WTC11 (cell line): ENCODE data around the gene ZGPAT. TPM values are rescaled to one million over a fixed set of nuclear protein-coding genes. Genes with fewer than 3 reads are reported as not detected.

Experiments used
- ATAC-seq: fragments of 200-7000 bp; cut with Tn5 transposase; 2 replicates; pipeline ENCODE4 v1.10.0; 2021; ENCODE audit warnings: mild to moderate bottlenecking, moderate library complexity
- CTCF ChIA-PET: fragments of 300-600 bp; sonication (Branson Sonifier 250); formaldehyde crosslinking; loops from one replicate; lab custom pipeline; 2021; ENCODE audit warnings: antibody characterized with exemption; lab: Charles Lee
- POLR2A ChIA-PET: fragments of 350-600 bp; sonication (Branson Sonifier 250); formaldehyde crosslinking; loops from one replicate; lab custom pipeline; 2021; ENCODE audit warnings: antibody characterized with exemption; lab: Charles Lee
- DNase-seq: peaks from one replicate; pipeline ENCODE4 v3.0.0; 2021; ENCODE audit warnings: low spot score
- H3K27ac Mint-ChIP-seq: 2 replicates; pipeline ENCODE4 v1.8.0; 2021; ENCODE audit warnings: mixed read lengths
- H3K27me3 Mint-ChIP-seq: 2 replicates; pipeline ENCODE4 v1.8.0; 2021; ENCODE audit warnings: low read depth, mild to moderate bottlenecking, moderate library complexity, mixed read lengths
- H3K36me3 Mint-ChIP-seq: 2 replicates; pipeline ENCODE4 v1.8.0; 2021; ENCODE audit warnings: mixed read lengths
- H3K4me1 Mint-ChIP-seq: 2 replicates; pipeline ENCODE4 v1.8.0; 2022; ENCODE audit warnings: mixed read lengths
- H3K4me3 Mint-ChIP-seq: 2 replicates; pipeline ENCODE4 v1.8.0; 2021; ENCODE audit warnings: mild to moderate bottlenecking, moderate library complexity, mixed read lengths
- H3K9me3 Mint-ChIP-seq: 2 replicates; pipeline ENCODE4 v1.8.0; 2021; ENCODE audit warnings: mixed read lengths
- AR ChIP-seq: fragments of 250-450 bp; sonication (Bioruptor Pico); IDR thresholded peaks from 2 replicates; pipeline ENCODE4 v1.9.0; 2021; ENCODE audit warnings: mild to moderate bottlenecking
- CBFB ChIP-seq: sonication (generic); formaldehyde crosslinking; IDR thresholded peaks from 2 replicates; pipeline ENCODE4 v1.8.1; 2022; ENCODE audit warnings: mild to moderate bottlenecking, low read depth, missing genetic modification reagents
- E2F4 ChIP-seq: sonication (generic); formaldehyde crosslinking; IDR thresholded peaks from 2 replicates; pipeline ENCODE4 v1.8.1; 2022; ENCODE audit warnings: low read depth, mild to moderate bottlenecking, moderate library complexity, missing genetic modification reagents, borderline replicate concordance
- FOXP4 ChIP-seq: sonication (generic); formaldehyde crosslinking; IDR thresholded peaks from 2 replicates; pipeline ENCODE4 v1.8.0; 2022; ENCODE audit warnings: mild to moderate bottlenecking, missing genetic modification reagents
- NR1H2 ChIP-seq: sonication (generic); formaldehyde crosslinking; IDR thresholded peaks from 2 replicates; pipeline ENCODE4 v1.9.0; 2021; ENCODE audit warnings: mild to moderate bottlenecking, moderate library complexity, missing genetic modification reagents
- NR2C2 ChIP-seq: sonication (generic); formaldehyde crosslinking; IDR thresholded peaks from 2 replicates; pipeline ENCODE4 v1.8.0; 2022; ENCODE audit warnings: mild to moderate bottlenecking, missing genetic modification reagents
- ZBTB43 ChIP-seq: sonication (generic); formaldehyde crosslinking; IDR thresholded peaks from 2 replicates; pipeline ENCODE4 v1.8.1; 2023; ENCODE audit warnings: mild to moderate bottlenecking, missing genetic modification reagents
- ZNF121 ChIP-seq: sonication (generic); formaldehyde crosslinking; IDR thresholded peaks from 2 replicates; pipeline ENCODE4 v1.8.0; 2023; ENCODE audit warnings: missing genetic modification reagents
- ZNF423 ChIP-seq: fragments of 250-450 bp; sonication (Bioruptor Pico); IDR thresholded peaks from 2 replicates; pipeline ENCODE4 v2.1.2; 2022; ENCODE audit warnings: mild to moderate bottlenecking, moderate library complexity
- ZSCAN18 ChIP-seq: fragments of 250-450 bp; sonication (Bioruptor Pico); IDR thresholded peaks from 2 replicates; pipeline ENCODE4 v2.1.2; 2022; ENCODE audit warnings: mild to moderate bottlenecking, moderate library complexity
- total RNA-seq: library from RNA; stranded (reverse); gene quantifications from 3 replicates; pipeline ENCODE4 v1.2.3, GENCODE V29; 2021
- TF ChIP-seq, protein P1 (sequence below): sonication (generic); formaldehyde crosslinking; conservative IDR thresholded peaks from 2 replicates; pipeline ENCODE4 v1.8.1; 2023; ENCODE audit warnings: mild to moderate bottlenecking, low read depth, missing genetic modification reagents, moderate library complexity
- TF ChIP-seq, protein P2 (sequence below): sonication (generic); formaldehyde crosslinking; IDR thresholded peaks from 2 replicates; pipeline ENCODE4 v1.8.0; 2023; ENCODE audit warnings: missing genetic modification reagents, mild to moderate bottlenecking, borderline replicate concordance

Gene ZGPAT
- total RNA-seq, 1 experiment from 2014 or later: 28.3 TPM

DNA sequence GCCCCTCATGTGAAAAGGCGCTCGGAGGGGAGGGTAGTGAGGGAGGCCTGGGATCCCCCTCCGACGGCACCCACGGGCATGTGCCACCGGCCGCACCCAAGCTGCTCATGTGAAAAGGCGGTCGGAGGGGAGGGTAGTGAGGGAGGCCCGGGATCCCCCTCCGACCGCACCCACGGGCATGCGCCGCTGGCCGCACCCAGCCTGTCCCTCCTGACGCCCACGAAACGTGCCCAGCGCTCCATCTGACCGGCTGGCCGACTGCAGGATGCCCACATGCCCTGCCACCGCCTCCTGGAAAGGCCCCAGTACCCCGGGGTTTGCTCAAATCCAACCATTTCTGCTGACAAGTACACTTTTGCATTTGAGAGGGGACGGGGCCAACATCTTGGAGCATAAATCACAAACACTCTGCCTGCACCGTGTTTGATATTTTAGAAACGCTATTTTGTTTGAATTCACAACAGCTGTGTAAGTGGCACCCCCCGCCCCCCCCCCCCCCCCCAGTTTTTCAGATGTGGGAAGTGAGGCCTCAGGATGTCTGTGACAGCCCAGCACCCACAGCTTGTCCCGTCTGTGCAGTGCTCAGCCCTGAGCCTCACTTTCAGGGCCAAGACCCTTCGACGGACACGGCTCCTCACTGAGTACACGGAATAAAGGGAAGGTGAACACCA, 65.9 kb downstream of the ZGPAT start (continued):
- no peak for TF ChIP-seq NR2C2 (CRISPR knock-in tag)
- TF ChIP-seq NR1H2 (CRISPR knock-in tag): no peak
- TF ChIP-seq FOXP4 (CRISPR knock-in tag): no peak
- TF ChIP-seq CBFB (CRISPR knock-in tag): no peak
- no peak for TF ChIP-seq AR (CRISPR knock-in tag)

DNA sequence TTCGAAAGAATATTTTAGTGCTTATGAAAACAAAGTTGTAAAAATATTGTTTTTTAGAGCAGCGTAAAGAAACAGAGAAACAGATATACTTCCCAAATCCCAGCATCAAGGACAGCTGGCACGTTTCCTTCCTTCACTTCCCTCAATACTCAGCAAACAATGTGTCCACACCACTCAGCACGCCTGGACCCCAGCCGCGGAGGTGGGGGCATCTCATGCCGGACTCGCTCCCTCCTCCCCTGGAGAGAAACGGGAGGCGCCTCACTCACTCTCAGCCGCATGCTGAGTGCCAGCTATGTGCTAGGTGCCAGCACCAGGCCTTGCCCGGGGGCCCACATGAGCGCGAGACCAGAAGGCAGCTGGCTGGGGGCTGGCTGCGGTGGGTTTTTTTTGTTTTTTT, 66.5 kb downstream of the ZGPAT start:
- ATAC-seq (no peak), DNase-seq (no peak)
- Mint-ChIP-seq H3K4me1 (peaks cover 14% of the 10 kb centered on the region), H3K9me3 (peaks cover 17% of the 10 kb centered on the region), H3K36me3 (peaks cover 16% of the 10 kb centered on the region), H3K27me3 (peaks cover 4% of the 10 kb centered on the region; the same call in 1 of the 2 replicates), H3K27ac (no peak overlapping the region), H3K4me3 (no peak overlapping the region)
- no peak for TF ChIP-seq ZSCAN18
- TF ChIP-seq, protein P1, sequence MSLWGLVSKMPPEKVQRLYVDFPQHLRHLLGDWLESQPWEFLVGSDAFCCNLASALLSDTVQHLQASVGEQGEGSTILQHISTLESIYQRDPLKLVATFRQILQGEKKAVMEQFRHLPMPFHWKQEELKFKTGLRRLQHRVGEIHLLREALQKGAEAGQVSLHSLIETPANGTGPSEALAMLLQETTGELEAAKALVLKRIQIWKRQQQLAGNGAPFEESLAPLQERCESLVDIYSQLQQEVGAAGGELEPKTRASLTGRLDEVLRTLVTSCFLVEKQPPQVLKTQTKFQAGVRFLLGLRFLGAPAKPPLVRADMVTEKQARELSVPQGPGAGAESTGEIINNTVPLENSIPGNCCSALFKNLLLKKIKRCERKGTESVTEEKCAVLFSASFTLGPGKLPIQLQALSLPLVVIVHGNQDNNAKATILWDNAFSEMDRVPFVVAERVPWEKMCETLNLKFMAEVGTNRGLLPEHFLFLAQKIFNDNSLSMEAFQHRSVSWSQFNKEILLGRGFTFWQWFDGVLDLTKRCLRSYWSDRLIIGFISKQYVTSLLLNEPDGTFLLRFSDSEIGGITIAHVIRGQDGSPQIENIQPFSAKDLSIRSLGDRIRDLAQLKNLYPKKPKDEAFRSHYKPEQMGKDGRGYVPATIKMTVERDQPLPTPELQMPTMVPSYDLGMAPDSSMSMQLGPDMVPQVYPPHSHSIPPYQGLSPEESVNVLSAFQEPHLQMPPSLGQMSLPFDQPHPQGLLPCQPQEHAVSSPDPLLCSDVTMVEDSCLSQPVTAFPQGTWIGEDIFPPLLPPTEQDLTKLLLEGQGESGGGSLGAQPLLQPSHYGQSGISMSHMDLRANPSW (CRISPR knock-in tag): no peak
- TF ChIP-seq ZNF121 (CRISPR knock-in tag): no peak
- TF ChIP-seq, protein P2, sequence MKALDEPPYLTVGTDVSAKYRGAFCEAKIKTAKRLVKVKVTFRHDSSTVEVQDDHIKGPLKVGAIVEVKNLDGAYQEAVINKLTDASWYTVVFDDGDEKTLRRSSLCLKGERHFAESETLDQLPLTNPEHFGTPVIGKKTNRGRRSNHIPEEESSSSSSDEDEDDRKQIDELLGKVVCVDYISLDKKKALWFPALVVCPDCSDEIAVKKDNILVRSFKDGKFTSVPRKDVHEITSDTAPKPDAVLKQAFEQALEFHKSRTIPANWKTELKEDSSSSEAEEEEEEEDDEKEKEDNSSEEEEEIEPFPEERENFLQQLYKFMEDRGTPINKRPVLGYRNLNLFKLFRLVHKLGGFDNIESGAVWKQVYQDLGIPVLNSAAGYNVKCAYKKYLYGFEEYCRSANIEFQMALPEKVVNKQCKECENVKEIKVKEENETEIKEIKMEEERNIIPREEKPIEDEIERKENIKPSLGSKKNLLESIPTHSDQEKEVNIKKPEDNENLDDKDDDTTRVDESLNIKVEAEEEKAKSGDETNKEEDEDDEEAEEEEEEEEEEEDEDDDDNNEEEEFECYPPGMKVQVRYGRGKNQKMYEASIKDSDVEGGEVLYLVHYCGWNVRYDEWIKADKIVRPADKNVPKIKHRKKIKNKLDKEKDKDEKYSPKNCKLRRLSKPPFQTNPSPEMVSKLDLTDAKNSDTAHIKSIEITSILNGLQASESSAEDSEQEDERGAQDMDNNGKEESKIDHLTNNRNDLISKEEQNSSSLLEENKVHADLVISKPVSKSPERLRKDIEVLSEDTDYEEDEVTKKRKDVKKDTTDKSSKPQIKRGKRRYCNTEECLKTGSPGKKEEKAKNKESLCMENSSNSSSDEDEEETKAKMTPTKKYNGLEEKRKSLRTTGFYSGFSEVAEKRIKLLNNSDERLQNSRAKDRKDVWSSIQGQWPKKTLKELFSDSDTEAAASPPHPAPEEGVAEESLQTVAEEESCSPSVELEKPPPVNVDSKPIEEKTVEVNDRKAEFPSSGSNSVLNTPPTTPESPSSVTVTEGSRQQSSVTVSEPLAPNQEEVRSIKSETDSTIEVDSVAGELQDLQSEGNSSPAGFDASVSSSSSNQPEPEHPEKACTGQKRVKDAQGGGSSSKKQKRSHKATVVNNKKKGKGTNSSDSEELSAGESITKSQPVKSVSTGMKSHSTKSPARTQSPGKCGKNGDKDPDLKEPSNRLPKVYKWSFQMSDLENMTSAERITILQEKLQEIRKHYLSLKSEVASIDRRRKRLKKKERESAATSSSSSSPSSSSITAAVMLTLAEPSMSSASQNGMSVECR (CRISPR knock-in tag): no peak
- TF ChIP-seq E2F4: no peak
- TF ChIP-seq ZNF423: no peak
- TF ChIP-seq ZBTB43 (CRISPR knock-in tag): no peak
- ChIA-PET CTCF (interaction anchor here (0.5 to 2.8 kb wide), 35 partner anchors 10 to 702 kb away, joined by 3 to 68 read pairs (median 11); partner anchors contain the start of genes ARFRP1, DNAJC5, LIME1 and PRPF6), POLR2A (interaction anchor here (0.7 kb wide), 1 partner anchor 36 kb away, joined by 3 read pairs; no protein-coding TSS in a partner anchor)
